ENCODE results near the gene VAMP4. TPM values are rescaled to one million over a fixed set of nuclear protein-coding genes. Genes with fewer than 3 reads are reported as not detected.

The VAMP4 gene, protein sequence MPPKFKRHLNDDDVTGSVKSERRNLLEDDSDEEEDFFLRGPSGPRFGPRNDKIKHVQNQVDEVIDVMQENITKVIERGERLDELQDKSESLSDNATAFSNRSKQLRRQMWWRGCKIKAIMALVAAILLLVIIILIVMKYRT
- 4.3 and 6.2 TPM in 2 replicates for total RNA-seq (2014; rRNA removed; shearing (Covaris generic))

DNA sequence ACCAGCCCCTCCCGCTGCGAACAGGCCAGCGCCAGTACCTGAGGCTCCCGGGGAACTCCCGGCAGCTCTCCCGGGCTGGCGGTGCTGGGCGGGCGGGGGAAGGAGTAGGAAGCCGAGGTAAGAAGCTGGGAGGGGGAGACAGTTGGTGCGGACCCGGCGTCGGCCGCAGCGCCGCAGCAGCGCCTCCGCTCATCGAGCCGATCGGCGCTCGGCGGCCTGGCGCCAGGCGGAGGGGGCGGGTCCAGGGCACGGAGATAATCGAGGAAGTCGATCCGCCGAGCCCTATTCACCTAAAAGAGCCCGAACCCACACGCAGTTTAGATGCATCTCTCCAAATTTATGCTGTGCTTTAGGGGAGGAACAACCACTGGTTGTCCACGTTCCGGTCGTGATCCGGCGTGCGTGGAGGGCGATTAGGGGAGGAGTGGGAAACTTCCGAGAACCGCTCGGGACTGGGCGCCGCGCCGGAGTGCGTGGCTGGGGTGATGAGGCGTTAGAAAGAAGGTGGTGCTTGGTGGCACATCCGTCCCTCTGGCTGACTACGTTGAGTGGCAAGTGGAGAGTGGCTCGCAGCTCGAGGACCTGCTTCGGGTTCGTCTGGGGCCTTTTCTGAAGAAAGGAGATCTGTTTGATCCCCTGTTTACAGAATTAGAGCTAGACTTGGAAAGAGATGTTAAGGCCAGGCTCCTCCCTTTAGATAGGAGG, at the start of gene VAMP4:
Gene VAMP4 (minus strand): TSS at position 194 of the 705 bp plus-strand sequence. CDS start 3,651 bp downstream, outside the sequence.

DNA sequence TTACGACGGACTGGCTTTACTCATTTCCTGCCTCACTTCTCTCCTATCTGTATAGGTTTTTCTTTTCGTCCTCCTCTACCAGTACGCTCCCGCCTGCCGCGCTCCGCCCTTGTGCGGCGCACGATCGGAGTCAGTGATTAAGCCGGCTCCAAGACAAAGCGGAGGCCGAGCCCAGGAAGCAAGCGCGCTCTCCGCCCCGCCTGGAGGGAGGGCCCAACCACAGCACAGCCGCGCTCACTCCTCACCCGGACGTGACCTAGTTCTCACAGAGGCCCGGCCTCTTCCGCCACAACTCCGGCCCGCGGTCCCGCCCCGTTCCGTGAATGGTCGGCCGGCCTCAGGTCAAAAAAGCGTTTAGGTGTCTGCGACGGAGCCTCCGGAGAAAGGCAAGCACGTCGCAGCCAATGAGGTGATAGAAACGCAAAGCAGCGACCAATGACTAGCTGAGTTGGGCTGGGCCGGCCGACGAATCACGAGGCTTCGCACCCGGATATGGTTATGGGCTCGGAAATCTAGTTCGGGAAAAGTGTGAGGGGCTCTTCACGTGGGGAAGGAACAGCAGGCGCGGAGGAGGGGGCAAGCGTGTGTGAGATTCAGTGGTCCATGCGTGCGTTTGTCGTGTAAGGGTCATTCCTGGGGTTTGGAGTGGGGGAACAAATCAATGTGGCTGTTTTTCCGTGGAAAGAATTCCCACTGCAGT, 39.5 kb upstream of the VAMP4 start, which contains the start of gene METTL13:
Gene METTL13 (plus strand): TSS at position 485 of the 700 bp plus-strand sequence. CDS start 308 bp downstream, outside the sequence.

DNA sequence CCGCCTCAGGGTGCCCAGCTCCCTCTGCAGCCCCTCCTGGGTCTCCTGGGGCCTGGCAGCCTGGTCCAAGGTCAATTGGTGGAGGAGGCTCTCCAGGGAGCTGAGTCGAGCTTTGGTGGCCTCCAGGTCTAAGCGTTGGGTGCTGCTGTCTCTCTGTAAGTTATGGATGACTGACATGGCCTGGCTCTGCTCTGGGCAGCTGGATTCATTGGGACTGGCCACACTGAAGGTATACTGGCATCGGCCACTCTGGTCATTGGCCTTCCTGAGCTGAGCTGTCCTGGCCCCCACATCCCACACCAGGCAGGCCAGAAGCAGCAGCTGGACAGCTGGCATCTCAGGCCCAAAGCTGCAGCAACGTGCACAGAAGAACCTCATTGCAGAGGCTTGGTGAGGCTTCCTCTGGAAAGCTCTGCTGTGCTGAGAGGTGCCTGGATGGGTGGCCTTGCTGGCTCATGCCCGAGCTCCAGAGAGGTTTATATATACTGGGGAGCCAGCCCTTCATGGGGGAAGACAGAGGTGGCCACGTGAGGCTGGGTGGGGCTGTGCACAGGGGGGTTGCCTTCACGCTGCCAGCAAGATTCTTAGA, 89.5 kb downstream of the VAMP4 start, which contains the start of gene MYOC:
Gene MYOC (minus strand): TSS at position 455 of the 589 bp plus-strand sequence. CDS start 77 bp downstream, at position 378.

Small RNA genes within 50 kb of the gene (small RNA-seq; reads per million reads assigned to genes)
- not detected for gene RF00601

Other genes with a start within 250 kb of the VAMP4 start
- gene MYOCOS, start 119.8 kb downstream of the VAMP4 start, total RNA-seq (2014; rRNA removed; shearing (Covaris generic)): 0.08 TPM in 1 of 2 replicates, not detected in the other
- not detected in 2 replicates for gene MYOC, start 89.4 kb downstream of the VAMP4 start, total RNA-seq (2014; rRNA removed; shearing (Covaris generic))
- gene METTL13, start 39.6 kb upstream of the VAMP4 start, total RNA-seq (2014; rRNA removed; shearing (Covaris generic)): 47.8 and 50.3 TPM in 2 replicates
- 6.6 and 7.1 TPM in 2 replicates for gene DNM3, start 99.4 kb upstream of the VAMP4 start, total RNA-seq (2014; rRNA removed; shearing (Covaris generic))